Germinal center (tissue), 1 donor: Measurements from ENCODE around the gene LMX1B.

Experiments
- DNase-seq: peaks from one replicate; pipeline ENCODE4 v3.0.0; 2012; ENCODE audit warnings: mixed read lengths, low spot score

Gene LMX1B

GRCh38 chr9:126676685-126677143 lies 63.0 kb downstream of the LMX1B start:
- no peak for DNase-seq

GRCh38 chr9:126677188-126678084 lies 63.7 kb downstream of the LMX1B start:
- no peak for DNase-seq

- no peak for DNase-seq
Observed at GRCh38 chr9:126678989-126679388, 65.3 kb downstream of the LMX1B start.

- no peak for DNase-seq
Observed at GRCh38 chr9:126681336-126681735, 67.6 kb downstream of the LMX1B start.

- no peak for DNase-seq
Observed at GRCh38 chr9:126682113-126682810, 68.5 kb downstream of the LMX1B start.

- no peak for DNase-seq
Observed at GRCh38 chr9:126682928-126683697, 69.4 kb downstream of the LMX1B start.

GRCh38 chr9:126683698-126684044 lies 69.9 kb downstream of the LMX1B start:
- no peak for DNase-seq

- no peak for DNase-seq
Observed at GRCh38 chr9:126684345-126684744, 70.6 kb downstream of the LMX1B start.

- no peak for DNase-seq
Observed at GRCh38 chr9:126684965-126685465, 71.3 kb downstream of the LMX1B start.

GRCh38 chr9:126687930-126688461 lies 74.3 kb downstream of the LMX1B start:
- DNase-seq, result no peak

- no peak for DNase-seq
Observed at GRCh38 chr9:126688617-126689016, 74.9 kb downstream of the LMX1B start.

GRCh38 chr9:126689027-126689825 lies 75.5 kb downstream of the LMX1B start:
- DNase-seq, result no peak

- DNase-seq, result peak; percentile 62
Observed at GRCh38 chr9:126690431-126691051, 76.8 kb downstream of the LMX1B start.

GRCh38 chr9:126692041-126692758 lies 78.5 kb downstream of the LMX1B start:
- DNase-seq, result no peak

- no peak for DNase-seq
Observed at GRCh38 chr9:126692759-126693427, 79.2 kb downstream of the LMX1B start.

GRCh38 chr9:126693428-126693944 lies 79.8 kb downstream of the LMX1B start:
- no peak for DNase-seq

GRCh38 chr9:126694206-126695081 lies 80.7 kb downstream of the LMX1B start:
- DNase-seq, result no peak

- no peak for DNase-seq
Observed at GRCh38 chr9:126695186-126695585, 81.5 kb downstream of the LMX1B start.
